Left colon (tissue), 2 donors: ENCODE data around the gene LPP. TPM values are rescaled to one million over a fixed set of nuclear protein-coding genes. Genes with fewer than 3 reads are reported as not detected.
A peak's percentile ranks its signal among the peaks of the same experiment; 100 is the strongest.
"Not testable (repeated sequence)": the region's sequence is repeated elsewhere in the genome, so short reads cannot be mapped to it uniquely, and the experiment has no call there.

ENCODE experiments used
- ATAC-seq: fragments of 200-7000 bp; cut with Tn5 transposase; one replicate; pipeline ENCODE4 v1.9.1; 2020; ENCODE audit warnings: mild to moderate bottlenecking, moderate library complexity
- DNase-seq, 2 donors: peaks; one replicate each; pipeline ENCODE4 v3.0.0-alpha.2; 2020
- intact Hi-C, 2 donors: fragments of 100-400 bp; cut with DNase I in 1 of 2; cut with micrococcal nuclease in 1 of 2; formaldehyde crosslinking; loops; one replicate each; pipeline versions ENCODE4 v1.11.2 to v1.14.0; 2022; cut with DNase I, micrococcal nuclease
- total RNA-seq, 2 donors: library from RNA; stranded (reverse); fragmentation: NEBNext Ultra II Directional; extraction: Animal tissue kit (Norgen Biotek cat#: 25700); gene quantifications; one replicate each; pipeline ENCODE4 v1.2.1, GENCODE V29; 2021
- donor health status: DM: no; HTN: no; CAD: no.
- donor health status: DM: yes; HTN: yes; CAD: no.

Gene LPP
- total RNA-seq, 2 donors from 2014 or later, result 228 to 258 TPM

GRCh38 chr3:188690064-188690463 is 536.1 kb downstream of the LPP start:
- no peak for ATAC-seq
- no peak for DNase-seq
- intact Hi-C loops, result no loop called here

GRCh38 chr3:188691004-188691403 is 537.0 kb downstream of the LPP start:
- intact Hi-C loops, result no loop called here
- peak; percentile 80 for ATAC-seq
- DNase-seq, result no peak

- ATAC-seq (no peak), DNase-seq (no peak)
- intact Hi-C loops, result no loop called here
Measured at GRCh38 chr3:188691665-188692064, 537.7 kb downstream of the LPP start.

DNA sequence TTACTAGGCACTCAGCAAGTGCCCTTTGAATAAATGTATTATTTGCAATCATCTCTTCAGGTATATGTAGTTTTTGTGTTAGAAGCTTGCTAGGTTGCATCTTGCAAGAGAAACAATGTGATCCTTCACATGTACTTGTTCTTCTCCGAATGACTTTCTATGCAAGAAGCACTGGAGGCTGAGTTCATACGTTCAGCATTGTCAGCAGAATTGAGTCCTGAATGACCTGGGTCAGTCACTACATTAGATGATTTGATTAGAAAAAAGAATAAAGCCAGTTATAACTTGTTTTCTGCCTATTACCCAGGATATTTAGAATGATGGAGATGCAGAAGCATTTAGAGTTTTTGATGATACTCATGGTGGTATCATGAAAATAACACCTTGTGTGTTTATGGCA is 538.7 kb downstream of the LPP start:
- DNase-seq (no peak), ATAC-seq (no peak)
- intact Hi-C loops, result no loop called here

DNA sequence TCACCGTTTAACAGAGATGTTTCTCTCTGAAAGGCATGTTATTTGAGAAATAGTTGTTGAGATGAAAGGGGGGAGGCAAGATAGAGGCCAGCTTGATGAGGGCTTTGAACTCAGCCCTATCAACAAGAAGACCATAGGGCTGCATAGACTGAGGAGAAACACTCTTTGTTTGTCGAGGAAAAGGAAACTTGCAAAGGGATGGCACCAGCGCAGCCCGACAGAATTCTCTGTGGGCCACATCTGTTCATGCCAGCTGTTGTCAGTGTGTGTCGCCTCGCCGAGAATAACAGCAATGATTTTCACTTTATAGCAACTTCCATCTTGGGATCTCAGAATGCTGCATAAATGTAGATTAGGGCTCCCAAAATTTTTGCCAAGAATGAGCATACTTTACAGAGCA is 539.5 kb downstream of the LPP start:
- ATAC-seq, result no peak
- DNase-seq, result no peak
- intact Hi-C loops, result no loop called here

GRCh38 chr3:188695241-188695640 is 541.3 kb downstream of the LPP start:
- ATAC-seq (no peak), DNase-seq (no peak)
- intact Hi-C loops, result no loop called here

GRCh38 chr3:188697127-188697526 is 543.2 kb downstream of the LPP start:
- intact Hi-C loops, result no loop called here
- DNase-seq (no peak), ATAC-seq (no peak)

GRCh38 chr3:188698436-188698835 is 544.5 kb downstream of the LPP start:
- DNase-seq, result no peak
- no peak for ATAC-seq

GRCh38 chr3:188700501-188700900 is 546.5 kb downstream of the LPP start:
- no peak for DNase-seq
- intact Hi-C loops, result no loop called here
- no peak for ATAC-seq

More at GRCh38 chr3:188698436-188698835, 544.5 kb downstream of the LPP start:
- intact Hi-C loops, result no loop called here

GRCh38 chr3:188700918-188701317 is 547.0 kb downstream of the LPP start:
- DNase-seq (no peak), ATAC-seq (no peak)
- intact Hi-C loops, result no loop called here

GRCh38 chr3:188701485-188701969 is 547.6 kb downstream of the LPP start:
- ATAC-seq, result no peak
- DNase-seq, result no peak
- intact Hi-C loops, result no loop called here

GRCh38 chr3:188702028-188702427 is 548.1 kb downstream of the LPP start:
- ATAC-seq, intact Hi-C loops, DNase-seq: not testable (repeated sequence)

DNA sequence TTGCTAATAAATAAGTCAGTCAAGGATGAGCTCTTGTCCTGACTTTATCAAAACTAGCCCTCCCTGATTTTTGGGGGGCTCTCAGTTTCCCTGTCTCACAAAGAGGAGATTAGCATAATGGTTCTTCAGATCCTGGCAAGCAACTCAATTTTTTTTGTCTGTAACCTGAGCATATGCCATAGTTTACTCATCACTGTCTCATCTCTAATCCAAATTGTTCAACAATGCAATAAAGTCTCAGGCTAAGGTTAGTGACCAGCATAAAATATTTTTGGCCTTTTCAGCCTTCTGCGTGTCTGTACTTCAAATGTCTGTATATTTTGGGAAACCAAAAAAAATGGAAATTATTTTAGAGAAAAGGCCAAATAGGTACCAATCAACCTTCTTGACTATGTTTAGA is 552.2 kb downstream of the LPP start:
- intact Hi-C loops, result no loop called here
- DNase-seq (no peak), ATAC-seq (no peak)

DNA sequence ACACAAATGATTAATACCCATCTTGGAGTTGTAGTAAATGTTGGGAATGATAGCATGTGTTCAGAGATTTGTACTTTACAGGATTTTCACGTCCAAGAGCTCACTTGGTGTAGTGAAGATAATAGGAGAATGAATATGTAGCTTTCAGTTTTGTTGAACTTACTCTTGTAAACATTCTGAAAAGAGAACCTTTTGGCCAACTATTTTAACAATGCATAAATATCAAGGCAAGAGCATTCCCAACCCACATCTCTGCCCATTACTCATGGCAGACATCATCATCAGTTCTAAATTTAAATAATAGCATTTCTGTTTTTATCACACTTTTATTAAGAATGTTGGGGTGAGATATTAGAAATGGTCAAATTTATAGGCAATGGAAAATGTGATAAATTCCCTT is 552.6 kb downstream of the LPP start:
- intact Hi-C loops, result no loop called here
- DNase-seq (no peak), ATAC-seq (no peak)

- no peak for DNase-seq
- ATAC-seq, result no peak
- intact Hi-C loops, result no loop called here
Measured at GRCh38 chr3:188707381-188708288, 553.7 kb downstream of the LPP start.

GRCh38 chr3:188711881-188712247 is 557.9 kb downstream of the LPP start:
- ATAC-seq (peak; percentile 10), DNase-seq (no peak)
- intact Hi-C loops, result loop anchor here in 1 of 2 donors (10.0 kb wide), 1 partner anchor 967 kb away; the partner anchor contains the start of gene BCL6

GRCh38 chr3:188712248-188712924 is 558.4 kb downstream of the LPP start:
- ATAC-seq (peak; percentile 92), DNase-seq (no peak)
- intact Hi-C loops, result loop anchor here in 1 of 2 donors (10.0 kb wide), 1 partner anchor 968 kb away; the partner anchor contains the start of gene BCL6

GRCh38 chr3:188712991-188713390 is 559.0 kb downstream of the LPP start:
- DNase-seq (no peak), ATAC-seq (no peak)
- intact Hi-C loops, result loop anchor here in 1 of 2 donors (10.0 kb wide), 1 partner anchor 968 kb away; the partner anchor contains the start of gene BCL6

- no peak for DNase-seq
Measured at GRCh38 chr3:188719545-188719944, 565.6 kb downstream of the LPP start.

GRCh38 chr3:188720215-188720614 is 566.3 kb downstream of the LPP start:
- intact Hi-C loops, result no loop called here
- ATAC-seq (no peak), DNase-seq (no peak)

More at GRCh38 chr3:188719545-188719944, 565.6 kb downstream of the LPP start:
- intact Hi-C loops, result loop anchor here in 1 of 2 donors (10.0 kb wide), 1 partner anchor 975 kb away; the partner anchor contains the start of gene BCL6
- ATAC-seq, result no peak
